GOT3 (cell line): ENCODE results near the gene IL36A.

Experiments used
- DNase-seq: peaks from one replicate; lab custom pipeline; 2025; ENCODE audit warnings: mixed read lengths; lab: John Stamatoyannopoulos, UW

IL36A gene

GRCh38 chr2:113007250-113007649 is 2.0 kb downstream of the IL36A start:
- no peak for DNase-seq

- DNase-seq = no peak
Observed at GRCh38 chr2:113009622-113010021, 4.4 kb downstream of the IL36A start.

GRCh38 chr2:113010088-113010487 is 4.8 kb downstream of the IL36A start:
- DNase-seq = no peak

- DNase-seq = no peak
Observed at GRCh38 chr2:113011108-113011507, 5.8 kb downstream of the IL36A start.

- no peak for DNase-seq
Observed at GRCh38 chr2:113012436-113013335, 7.4 kb downstream of the IL36A start.

GRCh38 chr2:113013336-113013661 is 8.0 kb downstream of the IL36A start:
- no peak for DNase-seq

- no peak for DNase-seq
Observed at GRCh38 chr2:113014067-113014466, 8.8 kb downstream of the IL36A start.

- DNase-seq = no peak
Observed at GRCh38 chr2:113015042-113015441, 9.8 kb downstream of the IL36A start.

- DNase-seq = no peak
Observed at GRCh38 chr2:113015655-113016054, 10.4 kb downstream of the IL36A start.

- no peak for DNase-seq
Observed at GRCh38 chr2:113018509-113018908, 13.2 kb downstream of the IL36A start.

GRCh38 chr2:113021312-113021711 is 16.1 kb downstream of the IL36A start:
- no peak for DNase-seq

GRCh38 chr2:113024764-113025163 is 19.5 kb downstream of the IL36A start:
- DNase-seq = no peak

GRCh38 chr2:113025737-113026136 is 20.5 kb downstream of the IL36A start:
- DNase-seq = no peak

GRCh38 chr2:113027691-113028090 is 22.4 kb downstream of the IL36A start:
- no peak for DNase-seq

- no peak for DNase-seq
Observed at GRCh38 chr2:113028112-113028511, 22.9 kb downstream of the IL36A start.

- DNase-seq = no peak
Observed at GRCh38 chr2:113032737-113033136, 27.5 kb downstream of the IL36A start.

- DNase-seq = no peak
Observed at GRCh38 chr2:113034016-113034415, 28.8 kb downstream of the IL36A start.

GRCh38 chr2:113036763-113037162 is 31.5 kb downstream of the IL36A start:
- DNase-seq = no peak

- no peak for DNase-seq
Observed at GRCh38 chr2:113038291-113038690, 33.0 kb downstream of the IL36A start.

- no peak for DNase-seq
Observed at GRCh38 chr2:113039158-113039557, 33.9 kb downstream of the IL36A start.

GRCh38 chr2:113039719-113040118 is 34.5 kb downstream of the IL36A start:
- DNase-seq = no peak

GRCh38 chr2:113041871-113042270 is 36.6 kb downstream of the IL36A start:
- no peak for DNase-seq

- DNase-seq = no peak
Observed at GRCh38 chr2:113046465-113046864, 41.2 kb downstream of the IL36A start.
